Fibroblast of lung (primary cell): Measurements from ENCODE around the gene CELSR2.

Experiments
- EZH2 ChIP-seq: IDR thresholded peaks from 2 replicates; pipeline ENCODE4 v1.5.1; 2012; ENCODE audit warnings: low read length, control low read depth, mild to moderate bottlenecking; ENCODE audit errors: missing control alignments
- TF ChIP-seq, protein P1 (sequence below), 2 donors: IDR thresholded peaks in 1 of 2; conservative IDR thresholded peaks in 1 of 2; 1 replicate in 1 of 2; 2 replicates in 1 of 2; pipeline ENCODE4 v1.5.1; 2011 to 2012; ENCODE audit warnings: low read length in 2 of 2, control low read depth in 1 of 2, inconsistent platforms in 1 of 2, low read depth in 1 of 2, mild to moderate bottlenecking in 1 of 2

DNA sequence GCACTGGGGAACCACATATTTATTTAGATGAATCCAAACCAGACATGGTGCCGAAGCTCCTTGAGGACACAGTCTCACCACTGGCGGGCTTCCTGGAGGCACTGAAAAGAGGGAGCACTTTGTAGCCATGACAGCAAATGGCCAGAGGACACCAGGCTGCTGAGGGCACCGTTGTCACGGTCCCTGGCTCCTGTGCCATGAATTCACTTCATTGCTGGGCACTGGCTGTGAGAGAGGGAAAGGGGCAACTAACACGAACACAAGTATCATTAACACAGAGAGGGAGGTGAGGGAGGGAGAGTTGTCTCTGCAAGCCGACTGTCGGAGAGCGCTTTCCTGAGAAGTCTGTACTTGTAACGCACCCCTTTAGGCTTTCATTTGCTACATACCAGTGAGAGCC is 43.0 kb downstream of the CELSR2 start:
- TF ChIP-seq, protein P1, sequence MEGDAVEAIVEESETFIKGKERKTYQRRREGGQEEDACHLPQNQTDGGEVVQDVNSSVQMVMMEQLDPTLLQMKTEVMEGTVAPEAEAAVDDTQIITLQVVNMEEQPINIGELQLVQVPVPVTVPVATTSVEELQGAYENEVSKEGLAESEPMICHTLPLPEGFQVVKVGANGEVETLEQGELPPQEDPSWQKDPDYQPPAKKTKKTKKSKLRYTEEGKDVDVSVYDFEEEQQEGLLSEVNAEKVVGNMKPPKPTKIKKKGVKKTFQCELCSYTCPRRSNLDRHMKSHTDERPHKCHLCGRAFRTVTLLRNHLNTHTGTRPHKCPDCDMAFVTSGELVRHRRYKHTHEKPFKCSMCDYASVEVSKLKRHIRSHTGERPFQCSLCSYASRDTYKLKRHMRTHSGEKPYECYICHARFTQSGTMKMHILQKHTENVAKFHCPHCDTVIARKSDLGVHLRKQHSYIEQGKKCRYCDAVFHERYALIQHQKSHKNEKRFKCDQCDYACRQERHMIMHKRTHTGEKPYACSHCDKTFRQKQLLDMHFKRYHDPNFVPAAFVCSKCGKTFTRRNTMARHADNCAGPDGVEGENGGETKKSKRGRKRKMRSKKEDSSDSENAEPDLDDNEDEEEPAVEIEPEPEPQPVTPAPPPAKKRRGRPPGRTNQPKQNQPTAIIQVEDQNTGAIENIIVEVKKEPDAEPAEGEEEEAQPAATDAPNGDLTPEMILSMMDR (conservative IDR thresholded peaks at IDR 0.05 in 1 of 2, IDR thresholded peaks at IDR 0.05 in 1 of 2; ENCODE audit: low read depth in 1 of 2, low read length in 2 of 2): no peak
- no peak for TF ChIP-seq EZH2
